HEK293 (cell line): ENCODE measurements around the gene POLD1.
A peak's percentile ranks its signal among the peaks of the same experiment; 100 is the strongest.

ENCODE experiments used
- FEZF1 ChIP-seq: fragments of 450-650 bp; formaldehyde crosslinking; IDR thresholded peaks from 2 replicates; pipeline ENCODE4 v1.5.1; 2016; ENCODE audit warnings: missing biosample characterization, missing genetic modification characterization
- GFI1B ChIP-seq: fragments of 450-650 bp; formaldehyde crosslinking; IDR thresholded peaks from 2 replicates; pipeline ENCODE4 v1.5.1; 2016; ENCODE audit warnings: missing biosample characterization, missing genetic modification characterization
- HOXD13 ChIP-seq: sonication (generic); formaldehyde crosslinking; IDR thresholded peaks from 2 replicates; pipeline ENCODE4 v1.8.0; 2022; ENCODE audit warnings: missing genetic modification reagents, borderline replicate concordance
- REPIN1 ChIP-seq: fragments of 450-650 bp; formaldehyde crosslinking; IDR thresholded peaks from 2 replicates; pipeline ENCODE4 v1.5.1; 2017; ENCODE audit warnings: missing biosample characterization, missing genetic modification characterization, low read depth
- SP2 ChIP-seq: fragments of 450-650 bp; formaldehyde crosslinking; IDR thresholded peaks from 2 replicates; pipeline ENCODE4 v1.5.1; 2016; ENCODE audit warnings: missing biosample characterization, missing genetic modification characterization
- ZBTB20 ChIP-seq: fragments of 450-650 bp; formaldehyde crosslinking; IDR thresholded peaks from 2 replicates; pipeline ENCODE4 v1.5.1; 2016; ENCODE audit warnings: missing biosample characterization, missing genetic modification characterization
- ZBTB21 ChIP-seq: fragments of 450-650 bp; formaldehyde crosslinking; IDR thresholded peaks from 2 replicates; pipeline ENCODE4 v1.5.1; 2017; ENCODE audit warnings: missing biosample characterization, missing genetic modification characterization
- ZNF10 ChIP-seq: fragments of 450-650 bp; formaldehyde crosslinking; IDR thresholded peaks from 2 replicates; pipeline ENCODE4 v1.5.1; 2017; ENCODE audit warnings: missing biosample characterization, missing genetic modification characterization
- ZNF140 ChIP-seq: fragments of 450-650 bp; formaldehyde crosslinking; IDR thresholded peaks from 2 replicates; pipeline ENCODE4 v1.5.1; 2016; ENCODE audit warnings: missing biosample characterization, missing genetic modification characterization
- ZNF184 ChIP-seq: fragments of 450-650 bp; IDR thresholded peaks from 2 replicates; pipeline ENCODE4 v1.5.1; 2018; ENCODE audit warnings: missing biosample characterization, mild to moderate bottlenecking, missing genetic modification characterization
- ZNF202 ChIP-seq: fragments of 450-650 bp; formaldehyde crosslinking; IDR thresholded peaks from 2 replicates; pipeline ENCODE4 v1.5.1; 2016; ENCODE audit warnings: missing biosample characterization, missing genetic modification characterization, borderline replicate concordance
- ZNF221 ChIP-seq: fragments of 450-650 bp; formaldehyde crosslinking; IDR thresholded peaks from 2 replicates; pipeline ENCODE4 v1.5.1; 2017; ENCODE audit warnings: missing biosample characterization, missing genetic modification characterization, borderline replicate concordance
- ZNF354C ChIP-seq: fragments of 450-650 bp; formaldehyde crosslinking; IDR thresholded peaks from 2 replicates; pipeline ENCODE4 v1.5.1; 2016; ENCODE audit warnings: missing biosample characterization, missing genetic modification characterization, low read depth, borderline replicate concordance
- ZNF514 ChIP-seq: fragments of 450-650 bp; formaldehyde crosslinking; IDR thresholded peaks from 2 replicates; pipeline ENCODE4 v1.5.1; 2016; ENCODE audit warnings: missing biosample characterization, missing genetic modification characterization
- ZNF549 ChIP-seq: fragments of 450-650 bp; IDR thresholded peaks from 2 replicates; pipeline ENCODE4 v1.5.1; 2018; ENCODE audit warnings: missing biosample characterization, missing genetic modification characterization, mild to moderate bottlenecking, inconsistent platforms, moderate library complexity
- ZNF560 ChIP-seq: fragments of 450-650 bp; formaldehyde crosslinking; IDR thresholded peaks from 2 replicates; pipeline ENCODE4 v1.5.1; 2017; ENCODE audit warnings: missing biosample characterization, missing genetic modification characterization, borderline replicate concordance
- ZNF654 ChIP-seq: fragments of 450-650 bp; formaldehyde crosslinking; IDR thresholded peaks from 2 replicates; pipeline ENCODE4 v1.5.1; 2016; ENCODE audit warnings: low read depth, missing biosample characterization, missing genetic modification characterization
- ZNF664 ChIP-seq: fragments of 450-650 bp; formaldehyde crosslinking; IDR thresholded peaks from 2 replicates; pipeline ENCODE4 v1.5.1; 2016; ENCODE audit warnings: missing biosample characterization, missing genetic modification characterization
- ZNF830 ChIP-seq: fragments of 450-650 bp; IDR thresholded peaks from 2 replicates; pipeline ENCODE4 v1.5.0; 2018; ENCODE audit warnings: missing biosample characterization, missing genetic modification characterization, low read depth, mild to moderate bottlenecking, moderate library complexity
- TF ChIP-seq, protein P1 (sequence below): fragments of 450-650 bp; formaldehyde crosslinking; IDR thresholded peaks from 2 replicates; pipeline ENCODE4 v1.5.1; 2016; ENCODE audit warnings: missing biosample characterization, missing genetic modification characterization
- TF ChIP-seq, protein P2 (sequence below): fragments of 450-650 bp; formaldehyde crosslinking; IDR thresholded peaks from 2 replicates; pipeline ENCODE4 v1.5.1; 2016; ENCODE audit warnings: missing biosample characterization, missing genetic modification characterization
- TF ChIP-seq, protein P3 (sequence below): fragments of 450-650 bp; formaldehyde crosslinking; IDR thresholded peaks from 2 replicates; pipeline ENCODE4 v1.5.1; 2017; ENCODE audit warnings: missing biosample characterization, missing genetic modification characterization
- TF ChIP-seq, protein P4 (sequence below): fragments of 450-650 bp; formaldehyde crosslinking; IDR thresholded peaks from 2 replicates; pipeline ENCODE4 v1.5.1; 2016; ENCODE audit warnings: missing biosample characterization, missing genetic modification characterization, borderline replicate concordance
- TF ChIP-seq, protein P5 (sequence below): fragments of 450-650 bp; formaldehyde crosslinking; IDR thresholded peaks from 2 replicates; pipeline ENCODE4; 2016; ENCODE audit warnings: missing biosample characterization, missing genetic modification characterization
- TF ChIP-seq, protein P6 (sequence below): fragments of 450-650 bp; formaldehyde crosslinking; IDR thresholded peaks from 2 replicates; pipeline ENCODE4 v1.5.1; 2016; ENCODE audit warnings: missing biosample characterization, missing genetic modification characterization, borderline replicate concordance

The POLD1 gene

DNA sequence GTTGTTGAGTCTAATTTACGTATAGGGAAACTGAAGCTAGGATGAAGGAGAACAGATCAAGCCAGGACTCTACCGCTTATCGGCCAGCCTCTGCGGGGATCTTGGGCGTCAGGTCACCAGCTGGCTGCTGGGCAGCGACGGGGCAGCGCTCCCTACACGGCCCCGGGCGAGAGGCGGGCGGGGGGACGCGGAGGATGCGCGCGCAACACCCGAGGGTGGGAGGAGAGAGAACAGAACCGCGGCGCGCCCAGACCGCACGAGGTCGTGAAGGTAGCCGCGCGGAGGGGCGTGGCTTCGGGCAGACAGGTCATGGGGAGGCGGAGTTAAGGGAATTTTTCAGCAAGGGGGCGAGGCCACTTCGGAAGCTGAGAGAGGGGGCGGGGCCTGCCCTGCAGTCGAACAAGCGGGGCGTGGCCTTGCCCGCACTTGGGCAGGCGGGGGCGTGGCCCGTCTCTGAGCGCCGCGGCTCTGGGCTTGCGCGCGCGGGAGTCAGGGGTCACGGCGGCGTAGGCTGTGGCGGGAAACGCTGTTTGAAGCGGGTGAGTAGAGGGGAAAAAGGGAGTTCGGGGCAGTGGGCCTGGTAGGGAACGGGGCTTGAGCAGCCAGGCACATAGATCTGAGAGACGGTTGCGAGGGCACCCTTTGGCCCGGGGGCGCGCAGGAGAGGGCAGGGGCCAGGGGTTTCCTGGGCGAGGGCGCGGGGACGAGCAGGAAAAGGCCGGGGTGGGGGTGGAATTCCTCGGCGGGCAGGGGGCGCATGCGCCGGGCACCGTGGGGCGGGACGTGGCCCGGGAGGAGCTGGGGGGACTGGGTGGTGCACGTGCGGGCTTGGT, at the start of gene POLD1 (continued):
- TF ChIP-seq, protein P1, sequence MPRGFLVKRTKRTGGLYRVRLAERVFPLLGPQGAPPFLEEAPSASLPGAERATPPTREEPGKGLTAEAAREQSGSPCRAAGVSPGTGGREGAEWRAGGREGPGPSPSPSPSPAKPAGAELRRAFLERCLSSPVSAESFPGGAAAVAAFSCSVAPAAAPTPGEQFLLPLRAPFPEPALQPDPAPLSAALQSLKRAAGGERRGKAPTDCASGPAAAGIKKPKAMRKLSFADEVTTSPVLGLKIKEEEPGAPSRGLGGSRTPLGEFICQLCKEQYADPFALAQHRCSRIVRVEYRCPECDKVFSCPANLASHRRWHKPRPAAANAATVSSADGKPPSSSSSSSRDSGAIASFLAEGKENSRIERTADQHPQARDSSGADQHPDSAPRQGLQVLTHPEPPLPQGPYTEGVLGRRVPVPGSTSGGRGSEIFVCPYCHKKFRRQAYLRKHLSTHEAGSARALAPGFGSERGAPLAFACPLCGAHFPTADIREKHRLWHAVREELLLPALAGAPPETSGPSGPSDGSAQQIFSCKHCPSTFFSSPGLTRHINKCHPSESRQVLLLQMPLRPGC (tag by site-specific recombination): 0 out of 2 replicates have a peak, but pooled peaks have one; percentile 23
- TF ChIP-seq, protein P2, sequence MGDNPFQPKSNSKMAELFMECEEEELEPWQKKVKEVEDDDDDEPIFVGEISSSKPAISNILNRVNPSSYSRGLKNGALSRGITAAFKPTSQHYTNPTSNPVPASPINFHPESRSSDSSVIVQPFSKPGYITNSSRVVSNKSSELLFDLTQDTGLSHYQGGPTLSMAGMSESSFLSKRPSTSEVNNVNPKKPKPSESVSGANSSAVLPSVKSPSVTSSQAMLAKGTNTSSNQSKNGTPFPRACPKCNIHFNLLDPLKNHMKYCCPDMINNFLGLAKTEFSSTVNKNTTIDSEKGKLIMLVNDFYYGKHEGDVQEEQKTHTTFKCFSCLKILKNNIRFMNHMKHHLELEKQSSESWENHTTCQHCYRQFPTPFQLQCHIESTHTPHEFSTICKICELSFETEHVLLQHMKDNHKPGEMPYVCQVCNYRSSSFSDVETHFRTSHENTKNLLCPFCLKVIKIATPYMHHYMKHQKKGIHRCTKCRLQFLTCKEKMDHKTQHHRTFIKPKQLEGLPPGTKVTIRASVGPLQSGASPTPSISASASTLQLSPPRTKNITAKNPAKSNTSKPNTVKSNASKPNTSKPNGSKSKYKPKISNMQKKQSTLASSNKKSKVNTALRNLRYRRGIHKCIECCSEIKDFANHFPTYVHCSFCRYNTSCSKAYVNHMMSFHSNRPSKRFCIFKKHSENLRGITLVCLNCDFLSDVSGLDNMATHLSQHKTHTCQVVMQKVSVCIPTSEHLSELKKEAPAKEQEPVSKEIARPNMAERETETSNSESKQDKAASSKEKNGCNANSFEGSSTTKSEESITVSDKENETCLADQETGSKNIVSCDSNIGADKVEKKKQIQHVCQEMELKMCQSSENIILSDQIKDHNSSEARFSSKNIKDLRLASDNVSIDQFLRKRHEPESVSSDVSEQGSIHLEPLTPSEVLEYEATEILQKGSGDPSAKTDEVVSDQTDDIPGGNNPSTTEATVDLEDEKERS (tag by site-specific recombination): no peak
- TF ChIP-seq ZNF221: no peak
- TF ChIP-seq ZNF184 (tag by site-specific recombination): no peak
- 0 out of 2 replicates have a peak, but pooled peaks have one; percentile 52 for TF ChIP-seq REPIN1 (tag by site-specific recombination)
- TF ChIP-seq ZBTB20: peak; percentile 60; the same call in 1 of the 2 replicates
- TF ChIP-seq FEZF1 (tag by site-specific recombination): peak; percentile 85
- no peak for TF ChIP-seq ZNF549 (tag by site-specific recombination)
- peak; percentile 87 for TF ChIP-seq SP2 (tag by site-specific recombination)
- TF ChIP-seq, protein P3, sequence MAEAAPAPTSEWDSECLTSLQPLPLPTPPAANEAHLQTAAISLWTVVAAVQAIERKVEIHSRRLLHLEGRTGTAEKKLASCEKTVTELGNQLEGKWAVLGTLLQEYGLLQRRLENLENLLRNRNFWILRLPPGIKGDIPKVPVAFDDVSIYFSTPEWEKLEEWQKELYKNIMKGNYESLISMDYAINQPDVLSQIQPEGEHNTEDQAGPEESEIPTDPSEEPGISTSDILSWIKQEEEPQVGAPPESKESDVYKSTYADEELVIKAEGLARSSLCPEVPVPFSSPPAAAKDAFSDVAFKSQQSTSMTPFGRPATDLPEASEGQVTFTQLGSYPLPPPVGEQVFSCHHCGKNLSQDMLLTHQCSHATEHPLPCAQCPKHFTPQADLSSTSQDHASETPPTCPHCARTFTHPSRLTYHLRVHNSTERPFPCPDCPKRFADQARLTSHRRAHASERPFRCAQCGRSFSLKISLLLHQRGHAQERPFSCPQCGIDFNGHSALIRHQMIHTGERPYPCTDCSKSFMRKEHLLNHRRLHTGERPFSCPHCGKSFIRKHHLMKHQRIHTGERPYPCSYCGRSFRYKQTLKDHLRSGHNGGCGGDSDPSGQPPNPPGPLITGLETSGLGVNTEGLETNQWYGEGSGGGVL: peak; percentile 45; the same call in 1 of the 2 replicates
- no peak for TF ChIP-seq HOXD13 (CRISPR knock-in tag)
- no peak for TF ChIP-seq ZNF354C
- TF ChIP-seq ZNF664 (tag by site-specific recombination): no peak
- TF ChIP-seq, protein P4, sequence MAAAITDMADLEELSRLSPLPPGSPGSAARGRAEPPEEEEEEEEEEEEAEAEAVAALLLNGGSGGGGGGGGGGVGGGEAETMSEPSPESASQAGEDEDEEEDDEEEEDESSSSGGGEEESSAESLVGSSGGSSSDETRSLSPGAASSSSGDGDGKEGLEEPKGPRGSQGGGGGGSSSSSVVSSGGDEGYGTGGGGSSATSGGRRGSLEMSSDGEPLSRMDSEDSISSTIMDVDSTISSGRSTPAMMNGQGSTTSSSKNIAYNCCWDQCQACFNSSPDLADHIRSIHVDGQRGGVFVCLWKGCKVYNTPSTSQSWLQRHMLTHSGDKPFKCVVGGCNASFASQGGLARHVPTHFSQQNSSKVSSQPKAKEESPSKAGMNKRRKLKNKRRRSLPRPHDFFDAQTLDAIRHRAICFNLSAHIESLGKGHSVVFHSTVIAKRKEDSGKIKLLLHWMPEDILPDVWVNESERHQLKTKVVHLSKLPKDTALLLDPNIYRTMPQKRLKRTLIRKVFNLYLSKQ (tag by site-specific recombination): no peak
- TF ChIP-seq, protein P5, sequence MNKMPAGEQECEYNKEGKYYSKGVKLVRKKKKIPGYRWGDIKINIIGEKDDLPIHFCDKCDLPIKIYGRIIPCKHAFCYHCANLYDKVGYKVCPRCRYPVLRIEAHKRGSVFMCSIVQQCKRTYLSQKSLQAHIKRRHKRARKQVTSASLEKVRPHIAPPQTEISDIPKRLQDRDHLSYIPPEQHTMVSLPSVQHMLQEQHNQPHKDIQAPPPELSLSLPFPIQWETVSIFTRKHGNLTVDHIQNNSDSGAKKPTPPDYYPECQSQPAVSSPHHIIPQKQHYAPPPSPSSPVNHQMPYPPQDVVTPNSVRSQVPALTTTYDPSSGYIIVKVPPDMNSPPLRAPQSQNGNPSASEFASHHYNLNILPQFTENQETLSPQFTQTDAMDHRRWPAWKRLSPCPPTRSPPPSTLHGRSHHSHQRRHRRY: no peak
- no peak for TF ChIP-seq ZNF654 (tag by site-specific recombination)
- TF ChIP-seq ZBTB21: peak; percentile 23; the same call in 1 of the 2 replicates
- TF ChIP-seq ZNF560 (tag by site-specific recombination): no peak
- TF ChIP-seq ZNF830 (tag by site-specific recombination): no peak
- TF ChIP-seq ZNF514: no peak
- TF ChIP-seq GFI1B: no peak
- TF ChIP-seq ZNF10 (tag by site-specific recombination): no peak
- TF ChIP-seq ZNF140 (tag by site-specific recombination): no peak
- TF ChIP-seq, protein P6, sequence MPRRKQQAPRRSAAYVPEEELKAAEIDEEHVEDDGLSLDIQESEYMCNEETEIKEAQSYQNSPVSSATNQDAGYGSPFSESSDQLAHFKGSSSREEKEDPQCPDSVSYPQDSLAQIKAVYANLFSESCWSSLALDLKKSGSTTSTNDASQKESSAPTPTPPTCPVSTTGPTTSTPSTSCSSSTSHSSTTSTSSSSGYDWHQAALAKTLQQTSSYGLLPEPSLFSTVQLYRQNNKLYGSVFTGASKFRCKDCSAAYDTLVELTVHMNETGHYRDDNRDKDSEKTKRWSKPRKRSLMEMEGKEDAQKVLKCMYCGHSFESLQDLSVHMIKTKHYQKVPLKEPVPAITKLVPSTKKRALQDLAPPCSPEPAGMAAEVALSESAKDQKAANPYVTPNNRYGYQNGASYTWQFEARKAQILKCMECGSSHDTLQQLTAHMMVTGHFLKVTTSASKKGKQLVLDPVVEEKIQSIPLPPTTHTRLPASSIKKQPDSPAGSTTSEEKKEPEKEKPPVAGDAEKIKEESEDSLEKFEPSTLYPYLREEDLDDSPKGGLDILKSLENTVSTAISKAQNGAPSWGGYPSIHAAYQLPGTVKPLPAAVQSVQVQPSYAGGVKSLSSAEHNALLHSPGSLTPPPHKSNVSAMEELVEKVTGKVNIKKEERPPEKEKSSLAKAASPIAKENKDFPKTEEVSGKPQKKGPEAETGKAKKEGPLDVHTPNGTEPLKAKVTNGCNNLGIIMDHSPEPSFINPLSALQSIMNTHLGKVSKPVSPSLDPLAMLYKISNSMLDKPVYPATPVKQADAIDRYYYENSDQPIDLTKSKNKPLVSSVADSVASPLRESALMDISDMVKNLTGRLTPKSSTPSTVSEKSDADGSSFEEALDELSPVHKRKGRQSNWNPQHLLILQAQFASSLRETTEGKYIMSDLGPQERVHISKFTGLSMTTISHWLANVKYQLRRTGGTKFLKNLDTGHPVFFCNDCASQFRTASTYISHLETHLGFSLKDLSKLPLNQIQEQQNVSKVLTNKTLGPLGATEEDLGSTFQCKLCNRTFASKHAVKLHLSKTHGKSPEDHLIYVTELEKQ (tag by site-specific recombination): no peak
- no peak for TF ChIP-seq ZNF202 (tag by site-specific recombination)
